Gastroesophageal sphincter (tissue), 3 donors: ENCODE data around the gene HNRNPH2.

Experiments used
- CTCF ChIP-seq, 4 experiments: fragments of 200-600 bp in 2 of 4; fragments of 450-650 bp in 2 of 4; sonication (generic) in 1 of 4; IDR thresholded peaks; one replicate each; pipeline ENCODE4 v1.5.1; 2017 to 2019; ENCODE audit warnings: antibody characterized with exemption in 4 of 4, mild to moderate bottlenecking in 2 of 4, moderate library complexity in 2 of 4
- POLR2A ChIP-seq, 2 donors: fragments of 450-650 bp; IDR thresholded peaks; one replicate each; pipeline ENCODE4 v1.6.1; 2017; ENCODE audit warnings: antibody characterized with exemption in 2 of 2, mild to moderate bottlenecking in 2 of 2, moderate library complexity in 1 of 2
- POLR2AphosphoS5 ChIP-seq: sonication (generic); formaldehyde crosslinking; IDR thresholded peaks from one replicate; pipeline ENCODE4 v1.6.1; 2017; ENCODE audit warnings: antibody characterized with exemption

GRCh38 chrX:101395789-101396188, 12.2 kb upstream of the HNRNPH2 start:
- TF ChIP-seq POLR2AphosphoS5 (no peak), POLR2A (IDR thresholded peaks at IDR 0.05) (no peak), CTCF (IDR thresholded peaks at IDR 0.05) (no peak)
